ENCODE data around the gene KANK3.

Gene KANK3

GRCh38 chr19:8390617-8390981 is 47.5 kb upstream of the KANK3 start:
- H4K8ac ChIP-seq (ENCODE audit: low read length), result peak overlapping the region; percentile 100

GRCh38 chr19:8389891-8390616 is 47.0 kb upstream of the KANK3 start, which contains the start of gene RAB11B:
Gene RAB11B (plus strand): TSS chr19:8390360. CDS start chr19:8390417, 57 bp downstream.
- peaks cover 32% of the 10 kb centered on the region for H3K4me1 ChIP-seq (ENCODE audit: control insufficient read depth, insufficient read depth, low read depth, low read length)
- WGBS, result under 1% methylated on average over 65 of the region's 70 CpGs

More at GRCh38 chr19:8390617-8390981, 47.5 kb upstream of the KANK3 start:
- Histone ChIP-seq H2BK12ac (ENCODE audit: low read length in 2 of 2) (peak overlapping the region; percentile 77 to 92), H2AFZ (ENCODE audit: low read depth, low read length) (peak overlapping the region; percentile 91), H3K23ac (ENCODE audit: low read length in 2 of 2) (peak overlapping the region in 1 of 2 experiments; percentile 89), H2BK120ac (ENCODE audit: low read depth, low read length) (peak overlapping the region; percentile 100), H3K4ac (ENCODE audit: low read depth in 1 of 2, low read length in 2 of 2) (peak overlapping the region; percentile 100), H3K9ac (ENCODE audit: low read length) (peak overlapping the region; percentile 96), H2AK5ac (ENCODE audit: low read length, severe bottlenecking) (peak overlapping the region; percentile 99), H3K9me3 (ENCODE audit: control insufficient read depth, low read length) (no peaks in the 10 kb centered on the region), H4K91ac (ENCODE audit: low read length) (peak overlapping the region; percentile 100), H2BK5ac (ENCODE audit: low read depth, low read length, poor library complexity, severe bottlenecking) (peak overlapping the region; percentile 100), H3K27ac (ENCODE audit: low read length, poor library complexity, severe bottlenecking) (peak overlapping the region; percentile 78), H3K27me3 (ENCODE audit: control insufficient read depth in 1 of 2, insufficient read depth in 1 of 2, low read length in 2 of 2) (no peaks in the 10 kb centered on the region), H3K79me1 (replicated peaks; ENCODE audit: low read length, poor library complexity, severe bottlenecking) (peaks cover 6% of the 10 kb centered on the region), H3K4me3 (ENCODE audit: insufficient read depth in 1 of 2, low read depth in 1 of 2, low read length in 2 of 2) (peak overlapping the region; percentile 82 to 100), H3K18ac (ENCODE audit: low read depth in 1 of 2, low read length in 2 of 2) (peak overlapping the region; percentile 100), H3K36me3 (ENCODE audit: control insufficient read depth in 1 of 2, insufficient read depth in 2 of 2, low read depth in 1 of 2, low read length in 2 of 2) (peaks cover 6 to 23% of the 10 kb centered on the region in 2 experiments), H3K4me2 (ENCODE audit: low read length, poor library complexity, severe bottlenecking) (peak overlapping the region; percentile 61), H3K4me1 (ENCODE audit: control insufficient read depth, insufficient read depth, low read depth, low read length) (peaks cover 34% of the 10 kb centered on the region), H2BK15ac (ENCODE audit: low read depth, poor library complexity, severe bottlenecking) (peak overlapping the region; percentile 99), H3K14ac (ENCODE audit: low read length in 2 of 2) (peak overlapping the region; percentile 92 to 100)
- under 1% methylated on average over 22 of the region's 28 CpGs for WGBS
- peak; percentile 91 for DNase-seq

GRCh38 chr19:8388612-8388958 is 45.5 kb upstream of the KANK3 start:
- peaks cover 6 to 12% of the 10 kb centered on the region in 2 experiments for H3K36me3 ChIP-seq (ENCODE audit: control insufficient read depth in 1 of 2, insufficient read depth in 2 of 2, low read depth in 1 of 2, low read length in 2 of 2)
- no peak overlapping the region for H3K4me2 ChIP-seq (ENCODE audit: low read length, poor library complexity, severe bottlenecking)
- H2BK15ac ChIP-seq (ENCODE audit: low read depth, poor library complexity, severe bottlenecking), result no peak overlapping the region

More at GRCh38 chr19:8389891-8390616, 47.0 kb upstream of the KANK3 start, which contains the start of gene RAB11B:
- Histone ChIP-seq H2BK120ac (ENCODE audit: low read depth, low read length) (peak within 1 kb of the TSS; percentile 100), H2BK15ac (ENCODE audit: low read depth, poor library complexity, severe bottlenecking) (peak within 1 kb of the TSS; percentile 99), H2BK12ac (ENCODE audit: low read length in 2 of 2) (peak within 1 kb of the TSS; percentile 77 to 92), H3K9ac (ENCODE audit: low read length) (peak within 1 kb of the TSS; percentile 96), H4K8ac (ENCODE audit: low read length) (peak within 1 kb of the TSS; percentile 100), H2AFZ (ENCODE audit: low read depth, low read length) (peak within 1 kb of the TSS; percentile 93), H3K9me3 (ENCODE audit: control insufficient read depth, low read length) (no peaks in the 10 kb centered on the region), H3K4me2 (ENCODE audit: low read length, poor library complexity, severe bottlenecking) (peak within 1 kb of the TSS; percentile 77), H3K27ac (ENCODE audit: low read length, poor library complexity, severe bottlenecking) (peak within 1 kb of the TSS; percentile 78), H3K4me3 (ENCODE audit: insufficient read depth in 1 of 2, low read depth in 1 of 2, low read length in 2 of 2) (peak within 1 kb of the TSS; percentile 82 to 100), H3K14ac (ENCODE audit: low read length in 2 of 2) (peak within 1 kb of the TSS; percentile 92 to 100), H3K23ac (ENCODE audit: low read length in 2 of 2) (peak within 1 kb of the TSS in 1 of 2 experiments; percentile 89), H3K27me3 (ENCODE audit: control insufficient read depth in 1 of 2, insufficient read depth in 1 of 2, low read length in 2 of 2) (no peaks in the 10 kb centered on the region), H2BK5ac (ENCODE audit: low read depth, low read length, poor library complexity, severe bottlenecking) (peak within 1 kb of the TSS; percentile 100), H3K18ac (ENCODE audit: low read depth in 1 of 2, low read length in 2 of 2) (peak within 1 kb of the TSS; percentile 100), H3K4ac (ENCODE audit: low read depth in 1 of 2, low read length in 2 of 2) (peak within 1 kb of the TSS; percentile 100), H3K36me3 (ENCODE audit: control insufficient read depth in 1 of 2, insufficient read depth in 2 of 2, low read depth in 1 of 2, low read length in 2 of 2) (peaks cover 6 to 19% of the 10 kb centered on the region in 2 experiments), H4K91ac (ENCODE audit: low read length) (peak within 1 kb of the TSS; percentile 100), H2AK5ac (ENCODE audit: low read length, severe bottlenecking) (peak within 1 kb of the TSS; percentile 99), H3K79me1 (replicated peaks; ENCODE audit: low read length, poor library complexity, severe bottlenecking) (peaks cover 6% of the 10 kb centered on the region)
- DNase-seq, result peak; percentile 100

More at GRCh38 chr19:8388612-8388958, 45.5 kb upstream of the KANK3 start:
- no peaks in the 10 kb centered on the region for H3K9me3 ChIP-seq (ENCODE audit: control insufficient read depth, low read length)
- no peak overlapping the region for H2BK5ac ChIP-seq (ENCODE audit: low read depth, low read length, poor library complexity, severe bottlenecking)
- no peak overlapping the region for H4K8ac ChIP-seq (ENCODE audit: low read length)
- H3K18ac ChIP-seq (ENCODE audit: low read depth in 1 of 2, low read length in 2 of 2), result no peak overlapping the region
- H3K4me1 ChIP-seq (ENCODE audit: control insufficient read depth, insufficient read depth, low read depth, low read length), result peaks cover 21% of the 10 kb centered on the region
- no CpG with 5 or more reads among the region's 2 CpGs for WGBS
- DNase-seq, result no peak
- H3K9ac ChIP-seq (ENCODE audit: low read length), result no peak overlapping the region
- no peak overlapping the region for H2BK120ac ChIP-seq (ENCODE audit: low read depth, low read length)
- no peak overlapping the region for H2AK5ac ChIP-seq (ENCODE audit: low read length, severe bottlenecking)
- no peak overlapping the region for H3K4me3 ChIP-seq (ENCODE audit: insufficient read depth in 1 of 2, low read depth in 1 of 2, low read length in 2 of 2)
- H4K91ac ChIP-seq (ENCODE audit: low read length), result no peak overlapping the region
- H2BK12ac ChIP-seq (ENCODE audit: low read length in 2 of 2), result no peak overlapping the region
- H3K27ac ChIP-seq (ENCODE audit: low read length, poor library complexity, severe bottlenecking), result no peak overlapping the region
- H3K14ac ChIP-seq (ENCODE audit: low read length in 2 of 2), result no peak overlapping the region
- no peak overlapping the region for H3K23ac ChIP-seq (ENCODE audit: low read length in 2 of 2)
- H3K4ac ChIP-seq (ENCODE audit: low read depth in 1 of 2, low read length in 2 of 2), result no peak overlapping the region
- no peak overlapping the region for H2AFZ ChIP-seq (ENCODE audit: low read depth, low read length)
- H3K79me1 ChIP-seq (replicated peaks; ENCODE audit: low read length, poor library complexity, severe bottlenecking), result peaks cover 6% of the 10 kb centered on the region
- no peaks in the 10 kb centered on the region for H3K27me3 ChIP-seq (ENCODE audit: control insufficient read depth in 1 of 2, insufficient read depth in 1 of 2, low read length in 2 of 2)

All from mesenchymal stem cell (in vitro differentiated cells and primary cell).